Loucy (cell line): ENCODE data around the gene SIAH1.

Experiments
- CTCF ChIP-seq: fragments of 200-600 bp; sonication (generic); conservative IDR thresholded peaks from 2 replicates; pipeline ENCODE4 v1.5.1; 2014; ENCODE audit warnings: mild to moderate bottlenecking, antibody characterized with exemption, low read length
- EZH2phosphoT487 ChIP-seq: fragments of 200-600 bp; IDR thresholded peaks from 2 replicates; pipeline ENCODE4 v1.6.1; 2018; ENCODE audit warnings: antibody characterized with exemption, mild to moderate bottlenecking, moderate library complexity, borderline replicate concordance

- TF ChIP-seq CTCF (no peak), EZH2phosphoT487 (no peak)
These were observed 24.2 kb downstream of the SIAH1 start for GRCh38 chr16:48361012-48361411.
